Sigmoid colon (tissue), 4 donors: ENCODE measurements around the gene LRRC31.

Experiments used
- EP300 ChIP-seq, 4 donors: sonication (generic); formaldehyde crosslinking; IDR thresholded peaks; one replicate each; pipeline ENCODE4 v1.6.1; 2017; ENCODE audit warnings: antibody characterized with exemption in 4 of 4
- POLR2A ChIP-seq, 2 donors: fragments of 450-650 bp; IDR thresholded peaks; one replicate each; pipeline ENCODE4 v1.6.1; 2016; ENCODE audit warnings: antibody characterized with exemption in 2 of 2, mild to moderate bottlenecking in 2 of 2, moderate library complexity in 2 of 2
- POLR2AphosphoS5 ChIP-seq, 4 donors: sonication (generic); formaldehyde crosslinking; IDR thresholded peaks; one replicate each; pipeline ENCODE4 v1.6.1; 2017; ENCODE audit warnings: antibody characterized with exemption in 4 of 4
- TF ChIP-seq, protein P1 (sequence below), 4 experiments: fragments of 450-650 bp in 3 of 4; fragments of 200-600 bp in 1 of 4; IDR thresholded peaks; one replicate each; pipeline ENCODE4 v1.5.1; 2016 to 2019; ENCODE audit warnings: antibody characterized with exemption in 4 of 4, mild to moderate bottlenecking in 3 of 4, moderate library complexity in 2 of 4

DNA sequence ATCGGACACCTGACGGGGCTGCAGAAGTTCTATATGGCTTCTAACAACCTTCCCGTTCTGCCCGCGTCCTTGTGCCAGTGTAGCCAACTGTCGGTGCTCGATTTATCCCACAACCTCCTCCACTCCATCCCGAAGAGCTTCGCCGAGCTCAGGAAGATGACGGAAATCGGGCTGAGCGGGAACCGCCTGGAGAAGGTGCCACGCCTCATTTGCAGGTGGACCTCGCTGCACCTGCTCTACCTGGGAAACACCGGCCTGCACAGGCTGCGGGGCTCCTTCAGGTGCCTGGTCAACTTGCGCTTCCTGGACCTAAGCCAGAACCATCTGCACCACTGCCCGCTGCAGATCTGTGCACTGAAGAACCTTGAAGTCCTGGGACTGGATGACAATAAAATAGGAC lies 47.2 kb downstream of the LRRC31 start:
- no peak for TF ChIP-seq POLR2AphosphoS5 (IDR thresholded peaks at IDR 0.05)
- TF ChIP-seq, protein P1, sequence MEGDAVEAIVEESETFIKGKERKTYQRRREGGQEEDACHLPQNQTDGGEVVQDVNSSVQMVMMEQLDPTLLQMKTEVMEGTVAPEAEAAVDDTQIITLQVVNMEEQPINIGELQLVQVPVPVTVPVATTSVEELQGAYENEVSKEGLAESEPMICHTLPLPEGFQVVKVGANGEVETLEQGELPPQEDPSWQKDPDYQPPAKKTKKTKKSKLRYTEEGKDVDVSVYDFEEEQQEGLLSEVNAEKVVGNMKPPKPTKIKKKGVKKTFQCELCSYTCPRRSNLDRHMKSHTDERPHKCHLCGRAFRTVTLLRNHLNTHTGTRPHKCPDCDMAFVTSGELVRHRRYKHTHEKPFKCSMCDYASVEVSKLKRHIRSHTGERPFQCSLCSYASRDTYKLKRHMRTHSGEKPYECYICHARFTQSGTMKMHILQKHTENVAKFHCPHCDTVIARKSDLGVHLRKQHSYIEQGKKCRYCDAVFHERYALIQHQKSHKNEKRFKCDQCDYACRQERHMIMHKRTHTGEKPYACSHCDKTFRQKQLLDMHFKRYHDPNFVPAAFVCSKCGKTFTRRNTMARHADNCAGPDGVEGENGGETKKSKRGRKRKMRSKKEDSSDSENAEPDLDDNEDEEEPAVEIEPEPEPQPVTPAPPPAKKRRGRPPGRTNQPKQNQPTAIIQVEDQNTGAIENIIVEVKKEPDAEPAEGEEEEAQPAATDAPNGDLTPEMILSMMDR (IDR thresholded peaks at IDR 0.05) = no peak
- no peak for TF ChIP-seq POLR2A (IDR thresholded peaks at IDR 0.05)
- no peak for TF ChIP-seq EP300 (IDR thresholded peaks at IDR 0.05)
